ENCODE data around the gene SLC2A9.
A peak's percentile ranks its signal among the peaks of the same experiment; 100 is the strongest.
"Not testable (repeated sequence)": the region's sequence is repeated elsewhere in the genome, so short reads cannot be mapped to it uniquely, and the experiment has no call there.

Gene SLC2A9

DNA sequence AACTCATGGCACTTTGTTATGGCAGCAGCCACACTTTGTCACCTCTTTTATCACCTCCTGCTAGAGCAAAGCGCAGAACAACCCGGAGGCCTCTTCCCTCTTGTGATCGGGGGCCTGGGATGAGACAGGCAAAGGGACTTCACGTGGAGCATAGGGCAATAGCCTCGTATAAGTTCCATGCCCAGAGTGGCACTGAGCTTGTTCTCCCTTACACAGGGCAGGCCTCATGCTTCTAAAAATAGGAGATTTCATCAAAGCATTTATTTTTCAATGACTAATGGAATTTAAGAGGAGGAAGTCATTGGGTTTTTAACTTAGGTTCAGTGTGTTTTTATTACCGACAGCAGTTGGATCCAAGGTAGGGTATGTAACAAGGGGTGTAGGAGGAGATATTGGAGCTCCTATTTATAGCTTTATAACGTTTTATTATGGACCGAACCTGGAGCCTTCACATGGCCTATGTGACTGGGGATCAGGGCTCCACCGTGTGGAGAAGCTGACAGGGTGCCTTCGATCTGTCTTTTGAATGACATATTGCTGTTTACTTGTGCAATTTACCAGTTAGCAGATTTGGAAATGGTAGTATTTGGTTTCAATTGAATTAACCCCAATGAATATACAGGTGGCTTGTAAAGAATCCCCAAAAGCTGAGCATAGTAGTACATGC is 93.8 kb downstream of the SLC2A9 start:
- no peak for DNase-seq (ENCODE audit: low spot score)

DNA sequence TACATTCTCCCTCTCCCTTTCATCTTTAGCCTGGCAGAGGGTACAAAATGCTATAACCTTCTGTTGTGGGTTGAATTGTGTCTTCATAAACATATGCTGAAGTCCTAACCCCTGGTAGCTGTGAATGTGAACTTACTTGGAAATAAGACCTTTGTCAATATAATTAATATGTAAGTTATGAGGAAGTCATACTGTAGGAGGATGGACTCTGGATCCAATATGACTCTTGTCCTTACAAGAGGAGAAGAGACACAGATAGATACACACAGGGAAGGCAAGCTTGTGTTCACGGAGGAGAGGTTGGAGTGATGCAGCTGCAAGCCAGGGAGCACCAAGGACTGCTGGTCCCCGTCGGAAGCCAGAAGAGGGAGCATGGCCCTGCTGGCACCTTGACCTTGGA is 94.7 kb downstream of the SLC2A9 start:
- DNase-seq (ENCODE audit: low spot score), result no peak

DNA sequence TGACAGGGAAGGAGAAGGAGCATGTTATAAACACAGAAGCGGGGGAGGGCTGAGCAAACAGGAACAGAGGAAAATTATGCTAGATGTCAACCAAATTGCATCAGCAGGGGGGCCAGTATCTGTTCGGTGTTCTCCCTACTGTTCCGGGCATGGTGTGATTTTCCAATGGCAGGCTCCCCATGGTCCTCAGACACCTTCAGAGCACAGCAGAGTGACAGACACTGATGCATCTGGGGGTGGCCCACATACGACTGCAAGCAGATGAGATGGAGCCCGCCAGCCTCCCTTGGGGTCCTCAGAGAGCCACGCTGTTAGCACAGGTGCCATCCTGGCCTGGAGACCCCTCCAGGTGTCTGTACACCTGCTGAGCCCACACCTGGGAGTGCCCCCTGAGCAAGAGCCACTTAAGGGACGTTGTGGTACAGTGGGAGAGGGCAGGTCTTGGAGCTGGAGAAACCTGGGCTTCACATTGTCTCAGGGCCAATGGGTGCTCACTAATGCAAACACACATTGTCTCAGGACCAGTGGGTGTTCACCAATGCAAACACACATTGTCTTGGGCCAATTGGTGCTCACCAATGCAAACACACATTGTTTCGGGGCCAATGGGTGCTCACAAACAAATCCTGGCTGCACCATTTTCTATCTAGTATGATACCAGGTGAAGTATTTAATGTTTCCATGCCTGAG is 95.4 kb downstream of the SLC2A9 start:
- DNase-seq (ENCODE audit: low spot score), result no peak

DNA sequence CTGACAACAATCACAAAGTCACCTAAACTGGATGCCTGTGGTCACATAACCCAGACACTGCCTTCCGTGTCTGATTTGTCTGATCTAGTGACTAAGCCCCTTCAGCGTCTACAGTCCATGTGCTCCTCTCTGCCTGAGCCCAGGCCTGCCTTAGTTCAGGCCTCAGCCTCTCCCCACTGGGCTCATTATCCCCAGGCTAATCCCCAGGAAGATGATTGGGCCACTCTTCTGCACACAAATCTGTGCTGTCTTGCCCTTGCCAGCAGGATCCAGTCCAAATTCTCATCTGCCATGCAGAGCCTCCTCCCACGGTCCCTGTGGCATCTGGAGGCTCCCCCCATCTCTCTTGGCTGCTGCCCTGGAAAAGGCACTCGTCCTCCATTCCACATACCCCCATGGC is 96.5 kb downstream of the SLC2A9 start:
- no peak for DNase-seq (ENCODE audit: low spot score)

DNA sequence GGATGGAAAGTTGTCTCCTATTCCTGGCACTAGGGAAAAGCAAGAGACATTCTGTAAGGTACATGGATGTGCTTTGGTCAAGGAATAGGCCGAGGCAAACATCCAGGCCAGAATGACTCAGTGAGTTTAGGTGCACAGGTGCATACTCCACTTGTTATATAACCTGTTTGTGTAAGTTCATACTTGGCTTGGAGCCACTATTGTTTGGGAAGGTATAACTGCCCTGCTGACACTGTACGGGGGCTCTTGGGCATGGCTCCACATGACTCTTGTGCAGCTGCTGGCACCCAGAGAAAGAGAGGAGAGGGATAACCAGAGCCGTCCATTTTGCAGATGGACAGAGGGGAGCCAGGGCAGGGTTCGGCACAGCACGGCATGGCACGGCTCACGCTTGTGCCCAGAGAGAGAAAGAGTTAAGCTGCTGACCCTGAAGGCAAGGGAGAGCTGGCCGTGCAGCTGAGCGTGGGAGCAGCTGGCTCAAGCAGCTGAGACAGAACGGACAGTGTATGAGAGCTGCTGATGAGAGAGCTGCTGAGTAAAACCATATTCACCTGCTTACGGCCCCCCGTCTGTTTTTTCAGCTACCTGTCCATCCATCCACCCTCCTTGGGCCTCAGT is 98.0 kb downstream of the SLC2A9 start:
- DNase-seq (ENCODE audit: low spot score), result no peak

DNA sequence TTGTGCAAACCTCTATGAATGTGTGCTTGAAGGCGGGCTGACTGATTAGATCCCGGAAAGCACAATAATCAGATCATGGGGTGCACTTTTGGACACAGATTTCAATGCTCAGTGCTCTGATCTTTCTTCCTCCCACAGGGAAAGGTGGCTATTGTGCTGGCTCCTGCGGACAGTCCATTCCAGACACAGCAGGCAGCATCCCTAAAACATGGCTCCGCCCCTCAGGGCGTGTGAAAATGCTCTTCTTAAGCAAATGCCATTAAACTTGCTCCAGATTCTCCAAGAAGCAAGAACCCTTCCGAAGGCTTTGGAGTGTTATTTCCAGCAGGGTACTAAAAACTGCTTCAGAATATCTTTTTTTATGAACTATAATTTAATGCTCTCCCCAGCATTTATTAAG is 100.0 kb downstream of the SLC2A9 start:
- peak; percentile 58 for DNase-seq (ENCODE audit: low spot score)

DNA sequence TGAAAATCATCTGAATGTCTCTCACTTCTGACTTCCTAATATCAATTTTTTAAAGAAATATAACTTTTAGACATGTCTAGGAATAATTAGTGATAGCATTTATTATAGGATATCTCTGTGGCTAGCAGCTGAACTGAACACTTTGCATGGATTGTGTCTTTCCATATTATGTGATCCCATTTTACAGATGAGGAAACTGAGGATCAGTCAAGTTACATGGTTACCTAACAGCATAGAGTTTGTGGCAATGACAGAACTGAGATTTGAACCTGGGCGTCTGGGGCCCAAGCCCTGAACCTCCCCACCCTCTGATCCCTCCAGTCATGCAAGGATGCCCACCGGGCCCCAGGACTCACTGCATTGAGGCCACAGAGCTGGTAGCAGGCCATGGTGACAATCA is 101.3 kb downstream of the SLC2A9 start:
- no peak for DNase-seq (ENCODE audit: low spot score)

DNA sequence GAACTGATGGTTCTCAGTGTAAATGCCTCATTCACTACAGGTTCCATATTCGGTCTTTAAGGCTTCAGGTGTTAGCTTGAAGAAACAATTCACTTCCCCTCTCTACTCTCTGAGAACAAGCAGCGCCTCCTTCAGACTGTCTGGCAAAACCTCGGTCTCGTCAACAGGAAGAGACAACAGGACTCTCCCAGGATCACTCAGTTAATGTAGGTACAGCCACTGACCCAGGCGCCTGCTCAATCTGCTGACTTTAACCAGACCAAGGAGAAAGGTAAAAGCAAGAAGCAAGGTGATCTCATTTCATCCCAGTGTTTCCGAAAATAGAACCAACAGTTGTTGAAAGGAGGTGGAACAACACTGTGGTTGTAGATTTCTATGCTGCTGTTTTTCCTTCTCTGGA is 102.2 kb downstream of the SLC2A9 start:
- peak; percentile 47 for DNase-seq (ENCODE audit: low spot score)

DNA sequence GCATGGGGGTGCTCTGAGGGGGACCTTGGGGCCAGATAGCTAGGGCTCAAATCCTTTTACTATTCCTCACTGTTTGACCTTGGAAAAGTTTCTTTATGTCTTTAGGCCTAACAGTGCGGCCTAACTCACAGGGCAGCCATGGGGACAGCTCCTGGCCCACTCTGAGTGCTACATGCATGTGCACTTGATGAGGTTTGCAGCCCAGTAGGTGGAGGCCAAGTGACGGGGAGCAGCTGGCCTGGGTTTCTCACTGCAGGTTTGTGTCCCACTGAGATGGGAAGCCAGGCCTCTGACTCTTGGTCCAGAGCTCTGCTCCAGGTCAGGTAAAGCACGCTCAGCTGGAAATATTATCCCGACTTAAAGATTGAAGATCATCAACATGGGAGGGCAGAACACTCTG is 102.8 kb downstream of the SLC2A9 start:
- no peak for DNase-seq (ENCODE audit: low spot score)

DNA sequence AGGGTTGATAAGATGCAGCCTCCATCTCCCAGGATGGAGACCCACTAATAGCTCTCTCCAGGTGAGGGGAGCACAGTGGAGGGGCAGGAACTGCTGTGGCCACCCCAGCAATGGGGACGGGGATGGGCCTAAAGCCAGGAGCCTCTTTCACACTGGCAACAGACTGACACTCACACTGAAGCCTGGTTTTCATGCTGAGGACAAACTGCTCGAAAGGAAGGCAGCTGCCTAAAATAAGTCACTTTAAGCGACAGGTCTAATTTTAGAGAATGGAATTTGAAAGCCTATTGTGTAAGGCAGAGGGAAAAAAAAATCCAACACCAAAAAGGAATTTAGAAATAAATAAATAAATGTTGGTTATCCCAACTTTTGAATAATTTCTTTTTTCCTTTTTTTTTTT is 104.4 kb downstream of the SLC2A9 start:
- DNase-seq (ENCODE audit: low spot score), result no peak

DNA sequence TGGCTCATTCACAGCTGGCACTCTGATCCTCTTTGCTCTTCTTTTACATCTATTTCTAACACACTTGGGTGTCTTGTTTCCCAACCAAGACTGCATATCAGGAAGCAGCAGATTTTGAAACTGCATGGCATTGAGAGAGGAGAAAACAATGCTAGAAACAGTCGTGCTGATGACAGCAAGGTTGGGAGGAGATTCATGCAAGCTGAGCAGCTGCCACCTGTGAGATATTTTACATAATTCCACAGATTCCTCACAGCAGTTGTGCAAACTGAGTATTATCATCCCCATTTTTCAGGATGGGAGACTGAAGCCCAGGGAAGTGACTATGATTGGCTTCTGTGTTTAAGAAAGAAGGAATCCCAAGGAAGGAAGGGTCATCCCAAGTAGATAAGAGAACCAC is 105.0 kb downstream of the SLC2A9 start:
- no peak for DNase-seq (ENCODE audit: low spot score)

DNA sequence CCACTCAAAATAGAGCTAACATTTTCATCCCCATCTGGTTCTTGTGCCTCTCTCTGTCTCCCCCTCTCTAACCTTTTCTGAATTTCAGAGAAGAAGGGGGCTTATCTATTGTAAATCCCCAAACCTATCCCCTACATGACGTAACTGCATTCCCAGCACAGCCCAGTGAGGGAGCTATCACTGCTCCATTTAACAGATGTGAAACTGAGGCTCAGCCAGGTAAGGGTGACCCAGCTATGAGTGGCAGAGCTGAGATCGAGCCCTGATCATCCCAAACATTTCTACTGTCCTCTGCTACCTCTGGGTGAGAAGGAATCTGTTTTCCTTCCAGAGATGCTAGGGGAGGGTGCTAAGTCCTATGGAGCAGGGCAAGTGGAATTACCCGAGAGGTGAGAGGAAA is 107.5 kb downstream of the SLC2A9 start:
- no peak for DNase-seq (ENCODE audit: low spot score)

DNA sequence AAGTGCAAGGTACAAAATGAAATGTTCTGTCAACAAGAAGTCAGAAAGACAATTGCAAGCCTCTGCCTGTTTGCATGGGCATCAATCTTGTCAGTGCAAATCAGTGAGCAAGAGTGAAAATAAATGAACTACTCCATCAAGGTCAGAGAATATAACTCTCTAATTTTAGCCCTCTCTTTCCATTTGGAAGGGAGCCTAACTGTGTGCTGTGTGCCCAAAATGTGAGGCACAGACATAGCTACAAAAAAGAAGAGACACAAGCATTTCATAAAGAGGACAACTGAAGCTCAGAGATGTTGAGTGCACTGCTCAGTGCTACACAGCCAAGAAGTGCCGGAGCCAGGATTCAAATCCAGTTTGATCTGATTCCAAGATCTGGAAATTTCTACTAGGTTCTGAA is 114.3 kb downstream of the SLC2A9 start:
- no peak for DNase-seq (ENCODE audit: low spot score)

DNA sequence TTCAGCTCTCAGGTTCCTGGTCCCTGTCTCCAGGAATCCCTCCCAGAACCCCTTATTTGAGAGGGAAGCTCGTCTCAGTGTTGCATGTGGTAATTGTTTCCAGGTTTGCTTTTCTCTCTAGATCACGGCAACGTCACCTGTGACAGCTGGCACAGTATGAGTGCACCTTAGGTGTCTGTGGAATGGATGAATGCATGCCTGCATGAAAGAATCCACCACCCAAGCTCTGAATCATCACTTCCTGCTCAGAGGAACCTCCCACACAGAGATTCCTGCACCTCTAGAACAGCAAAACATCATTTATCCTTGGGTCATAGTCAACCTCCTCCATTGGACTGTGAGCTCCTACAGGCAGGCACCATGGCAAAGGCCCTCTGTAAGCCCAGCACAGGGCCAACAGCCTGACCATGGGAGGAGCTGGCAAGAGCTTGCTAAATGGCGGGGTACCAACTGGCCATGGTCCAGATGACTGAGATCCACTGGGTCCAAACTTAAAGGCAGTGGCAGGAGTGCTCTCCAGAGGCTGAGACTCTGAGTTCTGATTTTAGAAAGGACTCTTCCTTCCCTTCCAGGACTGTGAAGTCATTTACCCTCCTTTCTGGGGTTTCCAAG is 116.2 kb downstream of the SLC2A9 start:
- no peak for DNase-seq (ENCODE audit: low spot score)

DNA sequence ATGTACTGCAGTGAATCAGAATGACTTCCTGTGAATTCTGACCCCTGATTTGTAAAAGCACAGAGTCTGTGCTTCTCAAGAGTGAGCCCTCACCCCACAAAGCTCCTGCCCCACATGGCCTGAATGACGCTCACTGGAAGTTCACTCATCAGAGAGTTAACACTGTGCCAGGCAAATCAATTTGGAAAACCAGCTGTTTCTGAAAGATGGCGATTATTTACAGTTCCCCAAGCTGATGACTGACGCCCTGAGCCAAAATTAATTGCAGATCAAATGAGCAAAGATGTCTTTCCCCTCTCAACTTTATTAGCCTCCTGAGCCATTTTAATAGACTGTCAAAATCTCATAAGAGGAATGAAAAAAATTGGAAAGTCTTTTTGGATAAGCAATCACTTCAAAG is 118.0 kb downstream of the SLC2A9 start:
- DNase-seq (ENCODE audit: low spot score), result no peak

DNA sequence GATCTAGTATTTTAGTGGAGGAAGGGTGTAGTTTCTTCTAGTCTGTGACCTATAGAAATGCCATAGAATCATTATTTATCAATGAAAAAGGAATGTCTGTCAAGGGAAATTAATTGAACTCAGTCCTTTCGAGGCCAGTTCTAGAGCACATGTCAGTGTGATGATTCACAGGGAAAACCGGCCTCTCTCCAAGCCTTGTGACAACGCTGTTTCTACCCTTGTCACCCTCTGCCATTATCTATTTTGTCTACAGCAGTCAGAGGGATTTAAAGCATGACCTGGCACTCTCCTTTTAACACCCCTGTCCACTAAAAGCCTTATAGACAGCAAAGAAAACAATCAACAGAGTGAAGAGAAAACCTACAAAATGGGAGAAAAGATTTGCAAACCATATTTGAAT is 120.0 kb downstream of the SLC2A9 start:
- DNase-seq (ENCODE audit: low spot score), result no peak

DNA sequence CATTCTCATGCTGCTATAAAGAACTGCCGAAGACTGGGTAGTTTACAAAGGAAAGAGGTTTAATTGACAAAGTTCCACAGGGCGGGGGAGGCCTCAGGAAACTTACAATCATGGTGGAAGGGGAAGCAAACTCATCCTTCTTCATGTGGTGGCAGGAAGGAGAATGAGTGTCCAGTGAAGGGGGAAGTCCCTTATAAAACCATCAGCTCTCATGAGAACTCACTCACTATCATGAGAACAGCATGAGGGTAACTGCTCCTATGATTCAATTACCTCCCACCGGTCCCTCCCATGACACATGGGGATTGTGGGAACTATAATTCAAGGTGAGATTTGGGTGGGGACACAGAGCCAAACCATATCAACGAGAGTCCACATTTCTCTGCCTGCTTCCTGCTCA is 120.7 kb downstream of the SLC2A9 start:
- not testable (repeated sequence) for DNase-seq (ENCODE audit: low spot score)

DNA sequence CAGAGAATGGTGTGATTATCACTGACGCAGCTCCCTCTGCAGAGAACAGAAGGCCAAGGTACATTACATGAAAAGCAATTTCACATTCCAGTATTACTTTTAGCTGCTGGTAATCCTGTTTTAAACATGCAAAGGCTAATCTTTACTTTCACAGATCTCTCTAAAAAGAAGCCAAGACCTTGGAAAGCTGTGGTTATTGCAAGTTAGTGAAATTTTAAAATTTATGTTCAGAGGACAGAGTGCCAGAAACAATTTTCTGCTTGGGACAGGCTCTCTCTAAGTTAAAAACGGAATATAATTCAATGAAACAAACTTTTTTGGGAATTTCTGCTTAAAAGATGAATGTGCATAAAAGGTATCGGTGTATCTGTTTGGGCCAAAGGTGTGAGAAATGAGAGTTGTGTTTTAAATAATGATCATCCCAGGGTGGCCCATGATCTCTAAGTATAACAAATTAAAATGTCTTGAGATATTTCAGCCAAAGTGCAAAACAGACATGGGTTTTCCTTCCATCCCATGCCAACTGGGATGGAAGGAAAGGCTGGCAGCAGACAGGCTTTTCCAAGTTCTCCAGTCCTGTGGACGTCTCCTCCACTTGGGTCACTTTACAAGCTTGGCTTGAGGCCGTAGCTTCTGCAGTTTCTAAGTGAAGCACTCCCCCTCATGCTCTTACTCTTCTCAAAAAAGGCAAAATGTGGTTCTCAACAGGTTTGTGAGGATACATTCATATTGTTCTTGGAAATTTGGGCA is 121.8 kb downstream of the SLC2A9 start:
- no peak for DNase-seq (ENCODE audit: low spot score)

DNA sequence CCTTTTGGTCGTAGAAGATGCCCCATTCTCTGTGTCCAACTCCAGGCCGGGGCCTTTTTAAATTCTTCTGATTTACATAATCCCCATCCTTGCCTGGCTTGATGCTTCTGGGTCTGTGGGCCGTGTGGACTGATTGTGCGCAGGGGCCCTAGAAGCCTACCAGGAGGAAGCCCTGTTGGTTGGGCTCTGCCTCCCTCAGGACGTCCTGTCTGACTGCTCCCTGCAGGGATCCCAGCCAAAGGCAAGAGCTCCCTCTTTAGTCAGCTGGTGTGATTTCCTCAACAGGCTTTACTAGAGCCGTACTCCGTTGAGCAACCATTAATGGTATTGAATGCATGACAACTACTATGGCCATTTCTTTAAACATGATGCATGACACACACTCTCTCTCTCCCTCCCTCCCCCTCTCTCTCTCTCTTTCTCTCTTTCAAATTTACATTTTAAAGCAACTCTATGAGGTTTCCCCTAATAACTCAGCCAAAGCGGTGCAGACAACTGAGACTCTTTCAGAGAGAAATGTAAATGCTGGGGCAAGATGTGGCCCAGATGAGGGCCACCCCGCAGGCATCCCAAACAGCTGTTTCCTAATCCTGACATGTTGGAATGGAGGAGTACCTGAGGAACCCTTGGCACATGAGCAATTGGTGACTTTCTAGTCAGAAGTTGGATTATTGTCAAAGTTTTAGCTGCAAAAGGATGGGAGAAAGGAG is 122.5 kb downstream of the SLC2A9 start:
- DNase-seq (ENCODE audit: low spot score), result peak; percentile 82

DNA sequence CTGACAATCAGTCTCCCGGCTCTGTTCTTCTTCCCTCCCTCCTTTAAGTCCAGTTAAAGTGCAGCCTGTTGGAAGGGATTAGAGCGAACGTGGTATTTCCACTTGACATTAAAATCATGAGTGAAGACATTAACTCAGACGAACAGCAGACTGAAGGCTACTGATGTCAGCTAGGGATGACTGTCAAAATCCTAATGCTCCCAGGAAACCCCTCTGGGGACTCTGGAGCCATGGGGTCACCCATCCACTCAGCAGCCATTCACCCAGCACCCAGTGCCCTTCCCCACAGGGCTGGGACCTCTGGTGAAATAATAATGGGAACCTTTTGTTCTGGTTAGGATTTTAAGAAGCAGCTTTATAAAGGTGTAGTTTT is 126.0 kb downstream of the SLC2A9 start:
- DNase-seq (ENCODE audit: low spot score), result no peak

DNA sequence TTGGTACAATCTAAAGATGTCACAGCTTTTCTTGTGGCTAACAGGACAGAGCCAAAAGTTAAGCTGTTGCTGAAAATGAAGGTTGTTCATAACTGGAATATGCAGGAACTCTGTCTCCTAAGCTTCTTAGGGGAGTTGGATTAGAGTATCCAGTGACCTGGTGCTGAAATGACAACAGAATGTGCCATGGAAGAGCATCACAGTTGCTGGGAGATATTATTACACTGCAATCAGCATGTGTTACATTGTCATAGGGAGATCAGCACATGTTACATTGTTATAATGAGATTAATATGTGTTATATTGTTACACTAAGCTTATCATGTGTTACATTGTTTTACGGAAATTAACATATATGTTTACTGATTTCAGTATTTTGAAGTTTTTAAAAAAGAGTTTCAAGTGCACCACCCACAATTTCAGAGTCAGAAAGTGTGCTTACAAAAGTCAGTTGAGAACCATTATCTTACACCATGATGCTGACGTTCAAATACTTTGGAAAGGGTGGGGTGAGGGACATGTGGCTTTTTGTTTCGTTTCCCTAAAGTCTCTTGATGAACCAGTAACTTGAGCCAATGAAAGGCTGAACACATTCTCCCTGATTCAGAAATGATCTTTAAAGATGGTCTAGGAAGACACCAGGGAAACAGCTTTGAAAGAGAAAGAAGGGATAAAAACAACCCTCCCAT is 126.5 kb downstream of the SLC2A9 start:
- no peak for DNase-seq (ENCODE audit: low spot score)
